Left lung (tissue), 10 donors: ENCODE results near the gene VSNL1. TPM values are rescaled to one million over a fixed set of nuclear protein-coding genes. Genes with fewer than 3 reads are reported as not detected.

Experiments
- ATAC-seq: fragments of 200-7000 bp; cut with Tn5 transposase; one replicate; pipeline ENCODE4 v1.9.1; 2020; ENCODE audit warnings: moderate library complexity
- DNase-seq, 4 donors: peaks; one replicate each; pipeline ENCODE4 v3.0.0-alpha.2; 2013 to 2020
- H3K27ac ChIP-seq, 2 donors: fragments of 200-600 bp; sonication (generic) in 1 of 2; one replicate each; pipeline versions ENCODE4 v1.5.0 to v1.8.0; 2020 to 2021
- H3K27me3 ChIP-seq, 2 donors: fragments of 200-600 bp; sonication (generic) in 1 of 2; one replicate each; pipeline versions ENCODE4 v1.5.0 to v1.8.0; 2020 to 2021
- H3K36me3 ChIP-seq, 2 donors: fragments of 200-600 bp; sonication (generic) in 1 of 2; one replicate each; pipeline versions ENCODE4 v1.5.0 to v1.8.0; 2020 to 2021
- H3K4me1 ChIP-seq, 2 donors: fragments of 200-600 bp; one replicate each; pipeline ENCODE4 v1.8.0; 2021
- H3K4me3 ChIP-seq, 2 donors: fragments of 200-600 bp; sonication (generic) in 1 of 2; one replicate each; pipeline versions ENCODE4 v1.5.0 to v1.8.0; 2020 to 2021; ENCODE audit warnings: mild to moderate bottlenecking in 1 of 2
- H3K9me3 ChIP-seq, 2 donors: fragments of 200-600 bp; sonication (generic) in 1 of 2; one replicate each; pipeline versions ENCODE4 v1.5.0 to v1.8.0; 2020 to 2021
- intact Hi-C, 2 donors: fragments of 100-400 bp; cut with DNase I; formaldehyde crosslinking; loops; one replicate each; pipeline versions ENCODE4 v1.11.2 to v1.14.2; 2022
- polyA plus RNA-seq, 6 donors: library from polyadenylated mRNA; unstranded; fragments of 120-200 nt; gene quantifications; one replicate each; pipeline ENCODE4 v1.2.1, GENCODE V29; 2013; ENCODE audit not compliant: insufficient read length in 6 of 6
- total RNA-seq, 2 donors: library from RNA; stranded (reverse); fragmentation: NEBNext Ultra II Directional; extraction: Animal tissue kit (Norgen Biotek cat#: 25700); gene quantifications; one replicate each; pipeline ENCODE4 v1.2.1, GENCODE V29; 2021
- TF ChIP-seq, protein P1 (sequence below), 2 donors: fragments of 200-600 bp; sonication (generic) in 1 of 2; IDR thresholded peaks; one replicate each; pipeline versions ENCODE4 v1.5.0 to v1.8.0; 2021; ENCODE audit warnings: antibody characterized with exemption in 2 of 2
- donor health status: DM: no; HTN: yes; CAD: no.
- donor health status: DM: no; HTN: no; CAD: no.

VSNL1 gene
- total and polyA plus RNA-seq, 8 donors, result 1.6 to 21.3 (median 16.9) TPM

GRCh38 chr2:17573804-17574175, 33.3 kb downstream of the VSNL1 start:
- no peak for ATAC-seq
- Histone ChIP-seq H3K4me1 (no peaks in the 10 kb centered on the region), H3K27ac (no peak overlapping the region), H3K9me3 (no peaks in the 10 kb centered on the region), H3K36me3 (no peaks in the 10 kb centered on the region), H3K27me3 (no peaks in the 10 kb centered on the region), H3K4me3 (no peak overlapping the region)
- DNase-seq, result no peak
- TF ChIP-seq, protein P1, sequence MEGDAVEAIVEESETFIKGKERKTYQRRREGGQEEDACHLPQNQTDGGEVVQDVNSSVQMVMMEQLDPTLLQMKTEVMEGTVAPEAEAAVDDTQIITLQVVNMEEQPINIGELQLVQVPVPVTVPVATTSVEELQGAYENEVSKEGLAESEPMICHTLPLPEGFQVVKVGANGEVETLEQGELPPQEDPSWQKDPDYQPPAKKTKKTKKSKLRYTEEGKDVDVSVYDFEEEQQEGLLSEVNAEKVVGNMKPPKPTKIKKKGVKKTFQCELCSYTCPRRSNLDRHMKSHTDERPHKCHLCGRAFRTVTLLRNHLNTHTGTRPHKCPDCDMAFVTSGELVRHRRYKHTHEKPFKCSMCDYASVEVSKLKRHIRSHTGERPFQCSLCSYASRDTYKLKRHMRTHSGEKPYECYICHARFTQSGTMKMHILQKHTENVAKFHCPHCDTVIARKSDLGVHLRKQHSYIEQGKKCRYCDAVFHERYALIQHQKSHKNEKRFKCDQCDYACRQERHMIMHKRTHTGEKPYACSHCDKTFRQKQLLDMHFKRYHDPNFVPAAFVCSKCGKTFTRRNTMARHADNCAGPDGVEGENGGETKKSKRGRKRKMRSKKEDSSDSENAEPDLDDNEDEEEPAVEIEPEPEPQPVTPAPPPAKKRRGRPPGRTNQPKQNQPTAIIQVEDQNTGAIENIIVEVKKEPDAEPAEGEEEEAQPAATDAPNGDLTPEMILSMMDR (IDR thresholded peaks at IDR 0.05), result no peak
- intact Hi-C loops, result no loop called here

DNA sequence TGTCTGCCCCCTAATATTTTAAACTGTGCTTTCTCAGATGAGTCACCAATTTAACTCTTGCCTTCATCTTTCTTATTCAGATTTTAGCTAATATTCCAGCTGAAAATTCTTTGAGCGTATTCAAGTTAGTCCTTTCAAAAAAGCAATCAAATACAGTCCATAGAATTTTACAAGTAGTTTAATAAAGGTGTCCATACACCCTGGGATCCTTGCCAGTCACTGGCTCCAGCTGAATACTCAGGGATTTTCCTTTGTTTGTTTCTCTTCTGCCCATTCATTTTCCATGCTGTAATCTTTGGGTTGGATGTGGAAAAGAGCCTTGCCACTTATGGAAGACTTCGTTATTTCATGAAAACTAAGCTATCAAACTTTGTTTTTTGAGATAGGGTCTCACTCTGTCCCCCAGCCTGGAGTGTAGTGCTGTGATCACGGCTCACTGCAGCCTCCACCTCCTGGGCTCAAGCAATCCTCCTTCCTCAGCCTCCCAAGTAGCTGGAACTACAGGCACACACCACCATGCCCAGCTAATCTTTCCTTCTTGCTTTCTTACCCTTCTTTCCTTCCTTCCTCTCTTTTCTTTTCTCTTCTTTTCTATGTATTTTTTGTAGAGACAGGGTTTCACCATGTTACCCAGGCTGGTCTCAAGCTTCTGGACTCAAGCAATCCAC, 34.0 kb downstream of the VSNL1 start:
- Histone ChIP-seq H3K27ac (no peak overlapping the region), H3K9me3 (no peaks in the 10 kb centered on the region), H3K4me3 (no peak overlapping the region), H3K36me3 (no peaks in the 10 kb centered on the region), H3K27me3 (no peaks in the 10 kb centered on the region), H3K4me1 (no peaks in the 10 kb centered on the region)
- intact Hi-C loops, result no loop called here
- no peak for DNase-seq
- TF ChIP-seq, protein P1 (IDR thresholded peaks at IDR 0.05), result no peak
- no peak for ATAC-seq

DNA sequence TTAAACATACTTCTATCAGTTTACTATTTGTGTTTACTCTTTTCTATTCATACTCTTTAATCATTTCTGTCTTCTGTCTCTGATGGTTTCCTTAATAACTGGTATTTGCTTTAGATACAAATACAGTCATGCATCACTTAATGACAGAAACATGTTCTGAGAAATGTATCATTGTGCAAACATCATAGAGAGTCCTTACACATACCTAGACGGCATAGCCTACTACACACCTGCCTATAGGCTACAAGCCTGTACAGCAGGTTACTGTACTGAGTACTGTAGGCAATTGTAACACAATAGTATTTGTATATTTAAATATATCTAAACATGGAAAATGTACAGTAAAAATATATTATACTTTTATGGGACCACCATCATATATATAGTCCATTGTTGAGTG, 36.3 kb downstream of the VSNL1 start:
- no peaks in the 10 kb centered on the region for H3K9me3 ChIP-seq
- no peak overlapping the region for H3K4me3 ChIP-seq
- H3K4me1 ChIP-seq, result no peaks in the 10 kb centered on the region
- no peaks in the 10 kb centered on the region for H3K36me3 ChIP-seq
- ATAC-seq (no peak), DNase-seq (no peak)
- H3K27me3 ChIP-seq, result no peaks in the 10 kb centered on the region
- TF ChIP-seq, protein P1 (IDR thresholded peaks at IDR 0.05), result no peak
- no peak overlapping the region for H3K27ac ChIP-seq
- intact Hi-C loops, result no loop called here

DNA sequence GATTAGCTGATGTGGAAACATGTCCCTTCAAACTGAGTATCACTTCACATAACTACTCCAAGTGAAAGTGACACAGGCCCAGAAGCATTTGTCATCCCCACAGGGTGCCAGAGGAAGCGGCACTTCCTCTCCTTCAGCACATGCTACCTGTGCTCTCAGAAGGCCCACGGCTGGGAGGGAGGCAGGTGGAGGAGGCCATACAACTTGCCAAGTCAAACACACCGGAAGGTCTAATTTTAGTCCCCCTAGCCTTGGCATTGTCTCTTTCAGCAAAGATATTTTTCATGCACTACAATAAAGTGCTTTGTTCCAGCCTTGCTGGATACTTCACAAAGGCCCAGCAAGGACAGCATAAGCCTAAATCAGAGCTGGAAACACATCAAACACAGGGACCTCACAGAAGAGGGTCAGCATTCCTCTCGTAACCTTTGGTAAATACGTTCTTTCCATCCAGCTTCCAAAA, 38.0 kb downstream of the VSNL1 start:
- Histone ChIP-seq H3K27me3 (no peaks in the 10 kb centered on the region), H3K36me3 (no peaks in the 10 kb centered on the region), H3K4me1 (no peaks in the 10 kb centered on the region), H3K9me3 (no peaks in the 10 kb centered on the region), H3K27ac (no peak overlapping the region), H3K4me3 (no peak overlapping the region)
- ATAC-seq, result no peak
- no peak for DNase-seq
- intact Hi-C loops, result no loop called here
- TF ChIP-seq, protein P1 (IDR thresholded peaks at IDR 0.05), result no peak

DNA sequence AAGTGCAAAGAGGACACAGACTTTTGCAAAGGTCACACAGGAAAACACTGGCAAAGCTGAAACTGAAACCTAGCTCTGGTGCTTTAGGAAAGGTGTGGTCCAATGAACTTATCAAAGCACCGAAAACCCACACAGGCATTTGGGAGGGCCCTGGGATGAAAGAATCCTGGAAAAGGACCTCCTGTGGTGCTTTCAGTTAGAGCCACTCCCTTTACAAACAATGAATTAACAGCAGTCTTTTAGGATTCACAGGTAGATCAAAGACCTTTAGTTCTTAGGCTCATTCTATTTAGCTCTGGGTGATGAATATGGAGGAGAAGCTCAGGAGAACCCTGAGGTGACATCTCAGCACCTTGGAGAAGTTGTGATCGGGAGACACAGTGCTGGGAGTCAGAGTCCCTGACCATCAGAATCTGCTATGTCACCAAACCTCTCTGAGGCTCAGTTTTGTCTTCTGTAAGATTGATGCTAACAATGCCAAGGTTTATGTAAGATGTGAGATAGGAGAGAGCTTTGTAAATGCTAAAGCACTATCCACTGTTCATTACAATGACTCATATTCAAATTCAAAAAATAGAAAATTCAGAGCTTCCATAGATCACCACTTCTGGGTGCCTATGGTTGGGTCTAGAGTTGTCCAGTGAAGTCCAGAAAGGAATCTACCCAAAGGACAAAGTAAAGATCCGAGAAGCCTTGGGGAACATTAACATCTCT, 39.3 kb downstream of the VSNL1 start:
- H3K27me3 ChIP-seq, result no peaks in the 10 kb centered on the region
- DNase-seq (no peak), ATAC-seq (no peak)
- no peaks in the 10 kb centered on the region for H3K9me3 ChIP-seq
- H3K27ac ChIP-seq, result no peak overlapping the region
- intact Hi-C loops, result no loop called here
- H3K36me3 ChIP-seq, result no peaks in the 10 kb centered on the region
- no peaks in the 10 kb centered on the region for H3K4me1 ChIP-seq
- TF ChIP-seq, protein P1 (IDR thresholded peaks at IDR 0.05), result no peak
- no peak overlapping the region for H3K4me3 ChIP-seq
